Esophagus squamous epithelium (tissue), 5 donors: Measurements from ENCODE around the gene GALNT10. TPM values are rescaled to one million over a fixed set of nuclear protein-coding genes. Genes with fewer than 3 reads are reported as not detected.

ENCODE experiments used
- DNase-seq: peaks from one replicate; lab custom pipeline; 2025; lab: John Stamatoyannopoulos, UW
- H3K27ac ChIP-seq, 4 donors: fragments of 200-600 bp; sonication (generic); one replicate each; pipeline ENCODE4 v1.5.1; 2016 to 2019; ENCODE audit warnings: mild to moderate bottlenecking in 1 of 4
- H3K27me3 ChIP-seq, 4 donors: fragments of 200-600 bp; sonication (generic); 1 replicate in 3 of 4; 2 replicates in 1 of 4; pipeline versions ENCODE4 v1.5.1 to v1.6.0; 2017 to 2021; ENCODE audit warnings: antibody characterized with exemption in 1 of 4
- H3K36me3 ChIP-seq, 3 donors: fragments of 200-600 bp; sonication (generic); one replicate each; pipeline ENCODE4 v1.5.1; 2016 to 2019
- H3K4me1 ChIP-seq, 3 donors: fragments of 200-600 bp; sonication (generic); one replicate each; pipeline ENCODE4 v1.5.1; 2017 to 2019
- H3K4me3 ChIP-seq, 4 donors: fragments of 200-600 bp; sonication (generic); 1 replicate in 3 of 4; 2 replicates in 1 of 4; pipeline ENCODE4 v1.5.1; 2016 to 2019; ENCODE audit warnings: mild to moderate bottlenecking in 2 of 4, moderate library complexity in 1 of 4
- H3K9me3 ChIP-seq, 3 donors: fragments of 200-600 bp; sonication (generic); one replicate each; pipeline ENCODE4 v1.5.1; 2016 to 2019
- CTCF ChIP-seq, 6 experiments: fragments of 450-650 bp in 4 of 6; fragments of 200-600 bp in 2 of 6; sonication (generic) in 2 of 6; IDR thresholded peaks; one replicate each; pipeline ENCODE4 v1.5.1; 2016 to 2019; ENCODE audit warnings: antibody characterized with exemption in 6 of 6, mild to moderate bottlenecking in 4 of 6, moderate library complexity in 4 of 6
- POLR2A ChIP-seq, 4 donors: fragments of 450-650 bp; IDR thresholded peaks; one replicate each; pipeline ENCODE4 v1.6.1; 2017; ENCODE audit warnings: antibody characterized with exemption in 4 of 4, mild to moderate bottlenecking in 4 of 4, moderate library complexity in 3 of 4
- WGBS, 2 donors: methylation state at CpG; one replicate each; pipeline ENCODE4 v1.1.5; 2018; 5-methylcytosine and 5-hydroxymethylcytosine counted together
- intact Hi-C: fragments of 100-400 bp; cut with DNase I; formaldehyde crosslinking; loops from one replicate; pipeline ENCODE4 v1.15.0; 2022
- total RNA-seq, 4 donors: library from RNA; depleted of rRNA; stranded (reverse); fragments of >200 nt; gene quantifications; one replicate each; pipeline ENCODE4 v1.1.0, GENCODE V29; 2016
- donor health status: DM: yes; HTN: yes; CAD: no.

Gene GALNT10
- total RNA-seq, 4 donors from 2014 or later: 3.6 to 47.2 (median 9.0) TPM

- intact Hi-C loops: no loop called here
- Histone ChIP-seq H3K4me1 (peaks cover 0 to 18% (median 6%) of the 10 kb centered on the region in 3 donors), H3K27ac (no peak overlapping the region), H3K36me3 (peaks cover 0 to 20% (median 0%) of the 10 kb centered on the region in 3 donors), H3K9me3 (no peaks in the 10 kb centered on the region), H3K27me3 (no peaks in the 10 kb centered on the region), H3K4me3 (no peak overlapping the region)
- TF ChIP-seq POLR2A (IDR thresholded peaks at IDR 0.05): no peak
- no peak for TF ChIP-seq CTCF (IDR thresholded peaks at IDR 0.05)
- 100% methylated on average over 1 of the region's 1 CpG for WGBS, 2 donors
- no peak for DNase-seq
Observed at GRCh38 chr5:154295551-154295950, 105.0 kb downstream of the GALNT10 start.

DNA sequence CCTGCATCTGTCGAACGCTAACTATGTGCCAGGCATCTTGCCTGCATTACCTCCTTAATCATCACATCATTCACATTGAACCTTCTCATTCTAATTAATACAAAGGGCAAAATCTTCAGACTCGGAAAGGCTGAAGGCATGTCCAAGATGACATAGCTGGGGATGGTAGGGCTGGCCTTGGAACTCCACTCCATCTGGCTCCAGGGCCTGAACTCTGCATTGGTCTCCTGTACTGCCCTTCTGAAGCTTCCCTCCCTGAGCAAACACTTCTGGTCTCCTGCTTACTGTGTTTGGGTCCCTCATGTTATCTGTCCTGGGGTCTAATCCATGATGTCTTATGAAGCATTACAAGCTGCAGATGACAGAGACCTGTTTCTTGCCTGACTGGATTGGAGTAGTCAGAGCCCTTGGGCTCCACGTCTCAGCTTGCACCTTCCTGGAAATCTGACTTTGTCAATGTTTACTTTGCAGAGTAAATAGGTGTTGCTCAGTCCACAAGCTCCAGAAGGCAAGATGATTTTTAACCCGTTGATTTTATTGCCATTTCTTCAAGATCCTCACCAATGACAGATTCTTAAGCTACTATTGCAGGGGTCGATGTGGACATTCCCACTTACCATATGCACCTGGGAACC lies 106.1 kb downstream of the GALNT10 start:
- Histone ChIP-seq H3K36me3 (peaks cover 0 to 20% (median 0%) of the 10 kb centered on the region in 3 donors), H3K4me3 (no peak overlapping the region), H3K27me3 (no peaks in the 10 kb centered on the region), H3K27ac (peak overlapping the region in 1 of 4 donors; percentile 35), H3K4me1 (peaks cover 0 to 18% (median 6%) of the 10 kb centered on the region in 3 donors), H3K9me3 (no peaks in the 10 kb centered on the region)
- no peak for DNase-seq
- TF ChIP-seq CTCF (IDR thresholded peaks at IDR 0.05) (no peak), POLR2A (IDR thresholded peaks at IDR 0.05) (no peak)
- 23 to 63% methylated on average over 6 of the region's 6 CpGs for WGBS, 2 donors
- intact Hi-C loops: no loop called here

GRCh38 chr5:154298065-154298464 lies 107.5 kb downstream of the GALNT10 start:
- intact Hi-C loops: no loop called here
- DNase-seq: no peak
- 88 to 91% methylated on average over 3 of the region's 3 CpGs for WGBS, 2 donors
- TF ChIP-seq POLR2A (IDR thresholded peaks at IDR 0.05) (no peak), CTCF (IDR thresholded peaks at IDR 0.05) (no peak)
- no peak overlapping the region for H3K27ac ChIP-seq
- no peak overlapping the region for H3K4me3 ChIP-seq
- H3K27me3 ChIP-seq: no peaks in the 10 kb centered on the region
- peaks cover 0 to 24% (median 0%) of the 10 kb centered on the region in 3 donors for H3K36me3 ChIP-seq
- H3K4me1 ChIP-seq: peaks cover 5 to 18% (median 6%) of the 10 kb centered on the region in 3 donors
- no peaks in the 10 kb centered on the region for H3K9me3 ChIP-seq

DNA sequence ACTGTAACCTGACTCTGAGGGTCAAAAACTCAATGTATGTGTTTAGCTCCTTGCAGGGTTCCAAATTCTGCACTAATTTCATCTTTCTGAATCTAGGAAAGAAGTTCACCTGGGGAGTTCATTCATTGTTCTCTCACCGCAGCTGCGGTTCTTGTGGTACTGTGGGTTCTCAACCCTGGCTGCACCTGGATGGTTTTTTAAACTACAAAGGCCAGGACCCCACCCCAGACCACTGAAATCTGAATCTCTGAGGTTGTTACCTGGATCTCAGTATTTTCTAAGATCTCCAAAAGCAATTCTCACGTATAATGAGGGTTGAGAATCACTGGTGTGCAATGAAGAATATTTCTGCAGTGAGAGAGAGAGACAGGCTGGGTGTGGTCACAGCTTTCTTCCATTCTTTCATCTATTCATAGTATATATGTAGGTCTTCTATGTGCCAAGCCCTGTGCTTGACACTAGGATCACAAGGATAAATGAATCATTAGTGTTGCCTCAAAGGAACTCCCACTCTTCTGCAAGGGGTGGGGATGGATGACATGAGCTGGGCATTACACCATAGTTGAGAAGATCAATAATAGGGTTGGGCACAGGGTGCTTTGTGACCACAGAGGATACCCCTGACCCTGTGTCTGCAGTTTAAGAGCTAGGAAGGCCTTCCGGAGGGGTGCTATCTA lies 109.8 kb downstream of the GALNT10 start:
- no peaks in the 10 kb centered on the region for H3K27me3 ChIP-seq
- no peak for TF ChIP-seq POLR2A (IDR thresholded peaks at IDR 0.05)
- no peak for TF ChIP-seq CTCF (IDR thresholded peaks at IDR 0.05)
- WGBS, 2 donors: 93 to 100% methylated on average over 4 of the region's 4 CpGs
- intact Hi-C loops: no loop called here
- no peak overlapping the region for H3K4me3 ChIP-seq
- no peak for DNase-seq
- no peak overlapping the region for H3K27ac ChIP-seq
- H3K4me1 ChIP-seq: peaks cover 5 to 18% (median 6%) of the 10 kb centered on the region in 3 donors
- peaks cover 0 to 24% (median 0%) of the 10 kb centered on the region in 3 donors for H3K36me3 ChIP-seq
- H3K9me3 ChIP-seq: peaks cover 0 to 7% (median 0%) of the 10 kb centered on the region in 3 donors

- peaks cover 5 to 10% (median 5%) of the 10 kb centered on the region in 3 donors for H3K4me1 ChIP-seq
- no peaks in the 10 kb centered on the region for H3K27me3 ChIP-seq
- 77 to 82% methylated on average over 3 of the region's 3 CpGs for WGBS, 2 donors
- H3K27ac ChIP-seq: no peak overlapping the region
- no peak for DNase-seq
- no peak for TF ChIP-seq CTCF (IDR thresholded peaks at IDR 0.05)
- TF ChIP-seq POLR2A (IDR thresholded peaks at IDR 0.05): no peak
- H3K4me3 ChIP-seq: no peak overlapping the region
- peaks cover 0 to 17% (median 0%) of the 10 kb centered on the region in 3 donors for H3K36me3 ChIP-seq
- intact Hi-C loops: no loop called here
- H3K9me3 ChIP-seq: peaks cover 0 to 12% (median 0%) of the 10 kb centered on the region in 3 donors
Observed at GRCh38 chr5:154301726-154302125, 111.2 kb downstream of the GALNT10 start.
